Glutamatergic neuron (in vitro differentiated cells): ENCODE data around the gene BAIAP2. TPM values are rescaled to one million over a fixed set of nuclear protein-coding genes. Genes with fewer than 3 reads are reported as not detected.

Source experiments
- DNase-seq: peaks from one replicate; pipeline ENCODE4 v3.0.0; 2022
- H3K27ac Mint-ChIP-seq: one replicate; pipeline ENCODE4 v1.8.0; 2020; ENCODE audit warnings: mild to moderate bottlenecking, mixed read lengths, inconsistent platforms; ENCODE audit not compliant: unreplicated experiment
- H3K27me3 Mint-ChIP-seq: one replicate; pipeline ENCODE4 v1.8.0; 2020; ENCODE audit warnings: mild to moderate bottlenecking, moderate library complexity, mixed read lengths, inconsistent platforms; ENCODE audit not compliant: unreplicated experiment
- H3K36me3 Mint-ChIP-seq: one replicate; pipeline ENCODE4 v1.8.0; 2020; ENCODE audit warnings: mild to moderate bottlenecking, mixed read lengths, inconsistent platforms; ENCODE audit not compliant: unreplicated experiment
- H3K4me1 Mint-ChIP-seq: one replicate; pipeline ENCODE4 v1.8.0; 2020; ENCODE audit warnings: mild to moderate bottlenecking, low read depth, mixed read lengths, inconsistent platforms; ENCODE audit not compliant: unreplicated experiment
- H3K4me3 Mint-ChIP-seq: one replicate; pipeline ENCODE4 v1.8.0; 2020; ENCODE audit warnings: mild to moderate bottlenecking, mixed read lengths, inconsistent platforms; ENCODE audit not compliant: unreplicated experiment
- H3K9me3 Mint-ChIP-seq: one replicate; pipeline ENCODE4 v1.8.0; 2020; ENCODE audit warnings: mild to moderate bottlenecking, moderate library complexity, mixed read lengths, inconsistent platforms; ENCODE audit not compliant: unreplicated experiment
- CTCF ChIP-seq: fragments of 200-600 bp; sonication (generic); IDR thresholded peaks from one replicate; pipeline ENCODE4 v1.5.0; 2021; ENCODE audit not compliant: partially characterized antibody, unreplicated experiment
- total RNA-seq: library from RNA; stranded (reverse); fragmentation: NEBNext Ultra II Directional; extraction: Animal tissue kit (Norgen Biotek cat#: 25700); gene quantifications from one replicate; pipeline ENCODE4 v1.2.1, GENCODE V29; 2021; ENCODE audit not compliant: unreplicated experiment

BAIAP2 gene
- total RNA-seq, 1 donor from 2014 or later, result 252 TPM

- no peak for TF ChIP-seq CTCF
- DNase-seq, result no peak
- H3K27ac Mint-ChIP-seq, result peak overlapping the region; percentile 18
- peaks cover 7% of the 10 kb centered on the region for H3K36me3 Mint-ChIP-seq
- H3K4me3 Mint-ChIP-seq, result no peak overlapping the region
- H3K9me3 Mint-ChIP-seq, result peaks cover 8% of the 10 kb centered on the region
- H3K27me3 Mint-ChIP-seq, result peaks cover 11% of the 10 kb centered on the region
- peaks cover 3% of the 10 kb centered on the region for H3K4me1 Mint-ChIP-seq
Measured at GRCh38 chr17:81006891-81007290, 28.1 kb upstream of the BAIAP2 start.

- Mint-ChIP-seq H3K27ac (no peak overlapping the region), H3K27me3 (peaks cover 8% of the 10 kb centered on the region), H3K4me1 (peaks cover 1% of the 10 kb centered on the region), H3K36me3 (peaks cover 7% of the 10 kb centered on the region), H3K4me3 (no peak overlapping the region), H3K9me3 (peaks cover 5% of the 10 kb centered on the region)
- no peak for DNase-seq
- TF ChIP-seq CTCF, result no peak
Measured at GRCh38 chr17:81008140-81008539, 26.8 kb upstream of the BAIAP2 start.

- no peak for TF ChIP-seq CTCF
- no peak for DNase-seq
- no peak overlapping the region for H3K27ac Mint-ChIP-seq
- peaks cover 8% of the 10 kb centered on the region for H3K27me3 Mint-ChIP-seq
- peaks cover 8% of the 10 kb centered on the region for H3K9me3 Mint-ChIP-seq
- H3K4me3 Mint-ChIP-seq, result no peak overlapping the region
- H3K4me1 Mint-ChIP-seq, result peaks cover 6% of the 10 kb centered on the region
- H3K36me3 Mint-ChIP-seq, result peaks cover 7% of the 10 kb centered on the region
Measured at GRCh38 chr17:81009136-81009535, 25.8 kb upstream of the BAIAP2 start.

GRCh38 chr17:81010935-81011334 lies 24.0 kb upstream of the BAIAP2 start:
- peaks cover 11% of the 10 kb centered on the region for H3K36me3 Mint-ChIP-seq
- no peak for DNase-seq
- peaks cover 6% of the 10 kb centered on the region for H3K4me1 Mint-ChIP-seq
- no peak for TF ChIP-seq CTCF
- no peak overlapping the region for H3K27ac Mint-ChIP-seq
- peaks cover 8% of the 10 kb centered on the region for H3K9me3 Mint-ChIP-seq
- H3K4me3 Mint-ChIP-seq, result no peak overlapping the region
- H3K27me3 Mint-ChIP-seq, result peaks cover 1% of the 10 kb centered on the region

GRCh38 chr17:81011951-81012350 lies 23.0 kb upstream of the BAIAP2 start:
- H3K27me3 Mint-ChIP-seq, result peaks cover under 1% of the 10 kb centered on the region
- H3K4me1 Mint-ChIP-seq, result peaks cover 6% of the 10 kb centered on the region
- H3K4me3 Mint-ChIP-seq, result no peak overlapping the region
- H3K27ac Mint-ChIP-seq, result peak overlapping the region; percentile 8
- peaks cover 9% of the 10 kb centered on the region for H3K9me3 Mint-ChIP-seq
- DNase-seq, result no peak
- TF ChIP-seq CTCF, result no peak
- peaks cover 11% of the 10 kb centered on the region for H3K36me3 Mint-ChIP-seq
